GM12891 (cell line): ENCODE measurements around the gene ZNF488.

Experiments used
- POLR2A ChIP-seq: IDR thresholded peaks from 2 replicates; pipeline ENCODE4 v1.6.1; 2011; ENCODE audit warnings: low read depth, low read length, control low read depth
- POLR2AphosphoS5 ChIP-seq: IDR thresholded peaks from 2 replicates; pipeline ENCODE4 v1.6.1; 2011; ENCODE audit warnings: low read depth, low read length, control low read depth
- TAF1 ChIP-seq: IDR thresholded peaks from 2 replicates; pipeline ENCODE4 v1.6.1; 2011; ENCODE audit warnings: low read depth, low read length, control low read depth

DNA sequence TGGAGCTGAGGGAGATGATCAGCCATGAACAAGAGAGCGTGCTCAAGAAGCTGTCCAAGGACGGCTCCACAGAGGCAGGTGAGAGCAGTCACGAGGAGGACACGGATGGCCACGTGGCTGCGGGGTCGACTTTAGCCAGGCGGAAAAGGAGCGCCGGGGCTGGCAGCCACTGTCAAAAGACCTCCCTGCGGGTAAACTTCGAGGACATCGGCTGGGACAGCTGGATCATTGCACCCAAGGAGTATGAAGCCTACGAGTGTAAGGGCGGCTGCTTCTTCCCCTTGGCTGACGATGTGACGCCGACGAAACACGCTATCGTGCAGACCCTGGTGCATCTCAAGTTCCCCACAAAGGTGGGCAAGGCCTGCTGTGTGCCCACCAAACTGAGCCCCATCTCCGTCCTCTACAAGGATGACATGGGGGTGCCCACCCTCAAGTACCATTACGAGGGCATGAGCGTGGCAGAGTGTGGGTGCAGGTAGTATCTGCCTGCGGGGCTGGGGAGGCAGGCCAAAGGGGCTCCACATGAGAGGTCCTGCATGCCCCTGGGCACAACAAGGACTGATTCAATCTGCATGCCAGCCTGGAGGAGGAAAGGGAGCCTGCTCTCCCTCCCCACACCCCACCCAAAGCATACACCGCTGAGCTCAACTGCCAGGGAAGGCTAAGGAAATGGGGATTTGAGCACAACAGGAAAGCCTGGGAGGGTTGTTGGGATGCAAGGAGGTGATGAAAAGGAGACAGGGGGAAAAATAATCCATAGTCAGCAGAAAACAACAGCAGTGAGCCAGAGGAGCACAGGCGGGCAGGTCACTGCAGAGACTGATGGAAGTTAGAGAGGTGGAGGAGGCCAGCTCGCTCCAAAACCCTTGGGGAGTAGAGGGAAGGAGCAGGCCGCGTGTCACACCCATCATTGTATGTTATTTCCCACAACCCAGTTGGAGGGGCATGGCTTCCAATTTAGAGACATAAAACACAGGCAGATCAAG, 58.5 kb downstream of the ZNF488 start:
- TF ChIP-seq POLR2AphosphoS5 (no peak), POLR2A (no peak), TAF1 (no peak)
